ENCODE data around the gene PAN3.
"Not testable (repeated sequence)": the region's sequence is repeated elsewhere in the genome, so short reads cannot be mapped to it uniquely, and the experiment has no call there.

The PAN3 gene

DNA sequence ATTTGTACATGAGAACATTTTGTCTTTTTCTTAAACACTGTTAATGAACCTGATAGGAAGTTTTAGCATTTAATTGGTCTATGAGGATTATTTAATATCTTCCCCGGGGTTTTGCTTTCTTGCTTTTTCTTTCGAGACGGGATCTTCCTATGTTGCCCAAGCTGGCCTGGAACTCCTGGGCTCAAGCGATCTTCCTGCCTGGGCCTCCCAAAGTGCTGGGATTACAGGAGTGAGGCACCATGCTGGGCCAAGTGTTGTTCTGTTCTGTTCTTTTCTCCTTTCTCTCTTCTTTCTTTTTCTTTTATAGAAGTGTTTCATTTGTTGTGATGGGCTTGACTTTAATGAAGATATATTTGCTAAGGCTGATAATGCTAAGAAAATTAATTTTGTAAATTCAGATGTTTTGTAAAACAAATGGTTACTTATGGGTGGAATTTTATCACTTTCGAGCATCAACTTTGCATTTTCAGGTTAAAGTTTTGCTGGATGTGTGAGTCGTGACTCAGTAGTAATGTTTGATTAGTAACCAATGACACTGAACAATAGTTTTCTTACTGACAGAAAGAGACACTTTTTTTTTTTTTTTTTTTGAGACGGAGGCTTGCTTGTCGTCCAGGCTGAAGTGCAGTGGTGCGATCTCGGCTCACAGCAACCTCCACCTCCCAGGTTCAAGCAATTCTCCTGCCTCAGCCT lies 2.2 kb downstream of the PAN3 start:
- Histone ChIP-seq H3K4me3 (ENCODE audit: low read depth, low read length) (peak overlapping the region; percentile 83), H3K36me3 (ENCODE audit: control insufficient read depth, insufficient read depth, low read length) (no peaks in the 10 kb centered on the region), H3K9ac (ENCODE audit: low read depth, low read length) (no peak overlapping the region), H3K9me3 (ENCODE audit: control insufficient read depth, insufficient read depth, low read length) (no peaks in the 10 kb centered on the region), H3K4me1 (ENCODE audit: control insufficient read depth, insufficient read depth, low read length) (peaks cover 14% of the 10 kb centered on the region), H3K27me3 (ENCODE audit: control insufficient read depth, insufficient read depth, low read length) (no peaks in the 10 kb centered on the region)

- Histone ChIP-seq H3K4me1 (ENCODE audit: control insufficient read depth, insufficient read depth, low read length) (peaks cover 14% of the 10 kb centered on the region), H3K4me3 (ENCODE audit: low read depth, low read length) (peak overlapping the region; percentile 20), H3K9ac (ENCODE audit: low read depth, low read length) (peak overlapping the region; percentile 18)
Measured at GRCh38 chr13:28141542-28141941, 3.2 kb downstream of the PAN3 start.

GRCh38 chr13:28145049-28145448 lies 6.7 kb downstream of the PAN3 start:
- H3K36me3 ChIP-seq (ENCODE audit: control insufficient read depth, insufficient read depth, low read length) = no peaks in the 10 kb centered on the region
- H3K27me3 ChIP-seq (ENCODE audit: control insufficient read depth, insufficient read depth, low read length) = no peaks in the 10 kb centered on the region
- no peak overlapping the region for H3K9ac ChIP-seq (ENCODE audit: low read depth, low read length)
- no peaks in the 10 kb centered on the region for H3K9me3 ChIP-seq (ENCODE audit: control insufficient read depth, insufficient read depth, low read length)
- no peak overlapping the region for H3K4me3 ChIP-seq (ENCODE audit: low read depth, low read length)
- peaks cover 15% of the 10 kb centered on the region for H3K4me1 ChIP-seq (ENCODE audit: control insufficient read depth, insufficient read depth, low read length)

More at GRCh38 chr13:28141542-28141941, 3.2 kb downstream of the PAN3 start:
- H3K27me3 ChIP-seq (ENCODE audit: control insufficient read depth, insufficient read depth, low read length); H3K9me3 ChIP-seq (ENCODE audit: control insufficient read depth, insufficient read depth, low read length); H3K36me3 ChIP-seq (ENCODE audit: control insufficient read depth, insufficient read depth, low read length): not testable (repeated sequence)

DNA sequence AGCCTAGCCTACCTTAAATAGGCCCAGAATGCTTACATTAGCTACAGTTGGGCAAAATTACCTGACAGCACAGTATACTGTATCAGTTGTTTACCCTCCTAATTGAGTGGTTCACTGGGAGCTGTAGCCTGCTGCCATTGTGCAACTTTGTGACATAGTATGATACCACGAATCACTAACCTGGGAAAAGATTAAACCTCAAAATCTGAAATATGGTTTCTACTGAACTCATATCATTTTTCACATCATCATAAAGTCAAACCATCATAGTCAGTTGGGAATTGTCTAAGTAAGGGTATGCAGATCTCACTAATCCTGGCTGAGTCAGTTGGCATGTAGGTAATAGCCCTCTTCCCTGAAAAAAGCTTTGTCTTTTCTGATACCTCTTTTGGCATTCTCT lies 9.2 kb downstream of the PAN3 start:
- peaks cover 8% of the 10 kb centered on the region for H3K4me1 ChIP-seq (ENCODE audit: control insufficient read depth, insufficient read depth, low read length)
- H3K9ac ChIP-seq (ENCODE audit: low read depth, low read length) = no peak overlapping the region
- no peaks in the 10 kb centered on the region for H3K9me3 ChIP-seq (ENCODE audit: control insufficient read depth, insufficient read depth, low read length)
- H3K36me3 ChIP-seq (ENCODE audit: control insufficient read depth, insufficient read depth, low read length) = no peaks in the 10 kb centered on the region
- no peak overlapping the region for H3K4me3 ChIP-seq (ENCODE audit: low read depth, low read length)
- no peaks in the 10 kb centered on the region for H3K27me3 ChIP-seq (ENCODE audit: control insufficient read depth, insufficient read depth, low read length)

DNA sequence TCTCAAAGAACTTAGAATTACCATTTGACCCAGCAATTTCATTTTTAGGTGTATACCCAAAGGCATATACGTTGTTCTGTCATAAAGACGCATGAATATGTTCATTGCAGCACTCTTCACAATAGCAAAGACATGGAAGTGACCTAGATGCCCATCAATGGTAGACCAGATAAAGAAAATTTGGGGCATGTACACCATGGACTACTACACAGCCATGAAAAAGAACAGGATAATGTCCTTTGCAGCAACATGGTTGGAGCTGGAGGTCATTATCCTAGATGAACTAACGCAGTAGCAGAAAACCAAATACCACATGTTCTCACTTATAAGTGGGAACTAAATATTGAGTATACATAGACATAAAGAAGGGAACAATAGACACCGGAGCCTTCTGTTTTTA lies 20.7 kb downstream of the PAN3 start:
- H3K36me3 ChIP-seq (ENCODE audit: control insufficient read depth, insufficient read depth, low read length) = peaks cover 5% of the 10 kb centered on the region
- H3K4me3 ChIP-seq (ENCODE audit: low read depth, low read length) = no peak overlapping the region
- H3K9me3 ChIP-seq (ENCODE audit: control insufficient read depth, insufficient read depth, low read length) = no peaks in the 10 kb centered on the region
- no peak overlapping the region for H3K9ac ChIP-seq (ENCODE audit: low read depth, low read length)
- H3K27me3 ChIP-seq (ENCODE audit: control insufficient read depth, insufficient read depth, low read length) = no peaks in the 10 kb centered on the region
- H3K4me1 ChIP-seq (ENCODE audit: control insufficient read depth, insufficient read depth, low read length) = peaks cover 20% of the 10 kb centered on the region

DNA sequence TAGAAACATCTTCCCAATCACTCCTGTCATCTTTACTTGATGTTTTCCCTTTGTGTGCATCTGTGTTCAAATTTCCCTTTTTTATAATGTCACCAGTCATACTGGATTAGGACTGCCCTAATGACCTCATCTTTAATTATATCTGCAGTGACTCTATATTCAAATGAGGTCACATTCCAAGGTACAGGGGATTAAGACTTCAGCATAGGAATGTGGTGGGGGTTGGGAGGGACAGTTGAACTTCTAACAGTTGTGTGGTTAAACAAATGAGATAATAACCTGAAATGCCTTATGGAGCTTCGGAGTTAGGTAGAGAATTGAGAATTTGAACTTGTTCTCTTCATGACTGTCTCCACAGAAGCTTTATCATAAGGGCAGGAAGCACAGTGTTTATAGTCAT lies 23.0 kb downstream of the PAN3 start:
- Histone ChIP-seq H3K27me3 (ENCODE audit: control insufficient read depth, insufficient read depth, low read length) (no peaks in the 10 kb centered on the region), H3K9me3 (ENCODE audit: control insufficient read depth, insufficient read depth, low read length) (no peaks in the 10 kb centered on the region), H3K4me1 (ENCODE audit: control insufficient read depth, insufficient read depth, low read length) (peaks cover 21% of the 10 kb centered on the region), H3K4me3 (ENCODE audit: low read depth, low read length) (peak overlapping the region; percentile 22), H3K36me3 (ENCODE audit: control insufficient read depth, insufficient read depth, low read length) (peaks cover 5% of the 10 kb centered on the region), H3K9ac (ENCODE audit: low read depth, low read length) (no peak overlapping the region)

DNA sequence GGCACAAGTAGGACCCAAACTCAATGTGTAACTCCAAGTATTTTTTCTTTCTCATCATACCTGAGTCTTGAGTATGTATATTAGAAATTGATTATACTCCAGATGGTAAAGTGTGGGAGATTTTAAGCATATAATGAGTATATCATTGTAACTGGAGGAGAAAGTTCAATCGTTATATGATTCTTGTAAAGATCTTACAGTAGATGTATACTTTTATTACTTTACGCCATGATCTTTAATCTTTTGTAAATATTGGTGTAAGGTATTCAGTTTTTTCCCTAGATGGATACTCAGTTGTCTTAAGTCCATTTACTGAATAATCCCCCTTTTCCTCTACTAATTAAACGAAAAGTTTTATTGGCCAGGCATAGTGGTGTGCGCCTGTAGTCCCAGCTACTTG lies 25.2 kb downstream of the PAN3 start:
- Histone ChIP-seq H3K4me1 (ENCODE audit: control insufficient read depth, insufficient read depth, low read length) (peaks cover 24% of the 10 kb centered on the region), H3K9me3 (ENCODE audit: control insufficient read depth, insufficient read depth, low read length) (no peaks in the 10 kb centered on the region), H3K27me3 (ENCODE audit: control insufficient read depth, insufficient read depth, low read length) (no peaks in the 10 kb centered on the region), H3K9ac (ENCODE audit: low read depth, low read length) (no peak overlapping the region), H3K36me3 (ENCODE audit: control insufficient read depth, insufficient read depth, low read length) (no peaks in the 10 kb centered on the region), H3K4me3 (ENCODE audit: low read depth, low read length) (no peak overlapping the region)

DNA sequence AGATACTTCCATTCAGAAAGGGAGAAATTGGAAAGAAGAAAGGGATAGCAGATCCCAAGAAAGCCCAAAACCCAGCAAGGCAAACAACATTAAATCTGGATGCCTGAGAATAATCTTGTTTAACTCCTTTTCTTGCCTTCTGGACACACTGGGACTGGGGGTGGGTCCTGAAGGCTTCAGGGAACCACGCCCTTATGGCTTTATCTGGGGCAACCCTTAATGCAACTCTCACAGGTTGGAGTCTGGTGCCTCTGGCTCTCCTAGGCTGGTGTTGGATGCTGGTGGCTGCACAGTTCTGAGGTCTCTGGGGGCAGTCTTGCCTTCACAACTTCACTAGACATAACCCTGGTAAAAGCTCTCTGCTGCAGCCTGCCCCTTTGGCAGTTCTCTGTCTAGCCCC lies 27.9 kb downstream of the PAN3 start:
- peaks cover 14% of the 10 kb centered on the region for H3K4me1 ChIP-seq (ENCODE audit: control insufficient read depth, insufficient read depth, low read length)
- H3K27me3 ChIP-seq (ENCODE audit: control insufficient read depth, insufficient read depth, low read length) = no peaks in the 10 kb centered on the region
- H3K4me3 ChIP-seq (ENCODE audit: low read depth, low read length) = no peak overlapping the region
- no peaks in the 10 kb centered on the region for H3K36me3 ChIP-seq (ENCODE audit: control insufficient read depth, insufficient read depth, low read length)
- H3K9me3 ChIP-seq (ENCODE audit: control insufficient read depth, insufficient read depth, low read length) = no peaks in the 10 kb centered on the region
- no peak overlapping the region for H3K9ac ChIP-seq (ENCODE audit: low read depth, low read length)

GRCh38 chr13:28171266-28171665 lies 32.9 kb downstream of the PAN3 start:
- Histone ChIP-seq H3K36me3 (ENCODE audit: control insufficient read depth, insufficient read depth, low read length) (no peaks in the 10 kb centered on the region), H3K4me3 (ENCODE audit: low read depth, low read length) (no peak overlapping the region), H3K27me3 (ENCODE audit: control insufficient read depth, insufficient read depth, low read length) (no peaks in the 10 kb centered on the region), H3K9ac (ENCODE audit: low read depth, low read length) (no peak overlapping the region), H3K4me1 (ENCODE audit: control insufficient read depth, insufficient read depth, low read length) (peaks cover 10% of the 10 kb centered on the region), H3K9me3 (ENCODE audit: control insufficient read depth, insufficient read depth, low read length) (no peaks in the 10 kb centered on the region)

GRCh38 chr13:28172947-28173346 lies 34.6 kb downstream of the PAN3 start:
- no peaks in the 10 kb centered on the region for H3K27me3 ChIP-seq (ENCODE audit: control insufficient read depth, insufficient read depth, low read length)
- H3K4me3 ChIP-seq (ENCODE audit: low read depth, low read length) = no peak overlapping the region
- no peaks in the 10 kb centered on the region for H3K36me3 ChIP-seq (ENCODE audit: control insufficient read depth, insufficient read depth, low read length)
- H3K9ac ChIP-seq (ENCODE audit: low read depth, low read length) = no peak overlapping the region
- H3K9me3 ChIP-seq (ENCODE audit: control insufficient read depth, insufficient read depth, low read length) = no peaks in the 10 kb centered on the region
- peaks cover 5% of the 10 kb centered on the region for H3K4me1 ChIP-seq (ENCODE audit: control insufficient read depth, insufficient read depth, low read length)

- no peaks in the 10 kb centered on the region for H3K9me3 ChIP-seq (ENCODE audit: control insufficient read depth, insufficient read depth, low read length)
- no peaks in the 10 kb centered on the region for H3K27me3 ChIP-seq (ENCODE audit: control insufficient read depth, insufficient read depth, low read length)
Measured at GRCh38 chr13:28173793-28174192, 35.4 kb downstream of the PAN3 start.

DNA sequence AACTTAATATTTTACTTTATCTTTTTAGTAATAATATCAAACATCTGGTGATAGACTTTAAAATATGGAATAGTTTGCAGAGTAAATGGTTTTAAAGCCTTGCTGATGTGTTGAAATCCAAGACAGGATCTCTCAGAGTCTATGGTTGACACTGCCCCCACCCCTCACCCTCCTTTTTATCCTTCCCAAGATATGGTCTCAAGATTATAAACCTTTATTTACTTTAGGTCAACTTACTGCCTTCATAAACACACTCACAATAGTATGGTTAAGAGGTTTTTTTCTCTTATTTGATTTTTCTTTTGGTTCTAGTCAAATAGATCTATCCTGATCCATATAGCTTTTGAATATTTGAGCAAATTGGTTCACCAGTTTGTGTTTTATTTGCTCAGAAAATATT lies 39.0 kb downstream of the PAN3 start:
- peaks cover 5% of the 10 kb centered on the region for H3K4me1 ChIP-seq (ENCODE audit: control insufficient read depth, insufficient read depth, low read length)
- H3K4me3 ChIP-seq (ENCODE audit: low read depth, low read length) = no peak overlapping the region
- H3K27me3 ChIP-seq (ENCODE audit: control insufficient read depth, insufficient read depth, low read length) = no peaks in the 10 kb centered on the region
- no peak overlapping the region for H3K9ac ChIP-seq (ENCODE audit: low read depth, low read length)
- H3K36me3 ChIP-seq (ENCODE audit: control insufficient read depth, insufficient read depth, low read length) = no peaks in the 10 kb centered on the region
- H3K9me3 ChIP-seq (ENCODE audit: control insufficient read depth, insufficient read depth, low read length) = no peaks in the 10 kb centered on the region

More at GRCh38 chr13:28173793-28174192, 35.4 kb downstream of the PAN3 start:
- H3K4me1 ChIP-seq (ENCODE audit: control insufficient read depth, insufficient read depth, low read length) = peaks cover 5% of the 10 kb centered on the region
- H3K9ac ChIP-seq (ENCODE audit: low read depth, low read length) = no peak overlapping the region
- no peak overlapping the region for H3K4me3 ChIP-seq (ENCODE audit: low read depth, low read length)
- H3K36me3 ChIP-seq (ENCODE audit: control insufficient read depth, insufficient read depth, low read length) = no peaks in the 10 kb centered on the region

All from iPS-15b (cell line).